Endothelial cell of hepatic sinusoid (primary cell): ENCODE measurements around the gene UNC13D.
"Not testable (repeated sequence)": the region's sequence is repeated elsewhere in the genome, so short reads cannot be mapped to it uniquely, and the experiment has no call there.

ENCODE experiments used
- in situ Hi-C: cut with HindIII; loops from 2 replicates; pipeline ENCODE4 v1.10.0; 2017; ENCODE audit warnings: low sequenced_read_pairs

Gene UNC13D

GRCh38 chr17:75875182-75875939 is 31.2 kb upstream of the UNC13D start:
- in situ Hi-C loops: no loop called here

DNA sequence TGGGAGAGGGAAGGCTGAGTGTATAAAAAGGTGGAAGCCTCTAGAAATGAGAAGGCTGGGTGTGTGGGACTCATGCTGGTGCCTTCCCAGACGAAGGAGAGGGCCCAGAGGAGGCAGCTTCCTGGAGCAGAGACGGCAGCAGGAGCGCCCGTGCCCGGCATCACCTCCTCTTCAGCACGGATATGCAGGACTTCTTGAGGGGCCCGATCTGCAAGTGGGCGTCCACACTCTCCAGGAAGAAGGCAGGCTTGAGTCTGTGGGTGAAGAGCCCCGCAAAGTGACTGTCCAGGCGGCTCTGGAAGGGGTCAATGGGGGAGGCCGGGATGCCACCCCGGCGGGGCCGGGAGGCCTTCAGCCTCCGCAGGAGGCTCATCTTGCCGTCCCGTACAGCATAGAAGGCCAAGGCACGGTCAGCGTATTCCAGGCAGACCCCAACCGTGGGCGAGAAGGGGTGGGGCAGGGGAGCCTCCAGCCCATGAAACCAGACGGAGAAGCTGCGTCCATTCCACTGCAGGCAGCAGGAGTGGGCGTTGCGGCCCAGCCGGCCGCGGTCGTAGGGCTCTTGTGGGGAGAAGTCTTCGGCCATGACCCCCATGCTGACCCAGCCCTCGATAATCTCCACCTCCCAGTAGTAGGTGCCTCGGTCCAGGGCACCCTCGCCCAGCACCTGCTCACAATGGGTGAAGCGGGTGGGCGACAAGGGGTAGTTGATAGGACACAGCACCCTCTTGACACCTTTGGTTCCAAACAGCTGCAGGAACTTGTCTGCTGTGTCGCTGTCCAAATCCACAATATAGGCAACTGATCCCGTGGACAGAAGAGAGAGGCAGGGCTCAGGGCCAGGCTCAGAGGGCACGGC is 30.3 kb upstream of the UNC13D start:
- in situ Hi-C loops: no loop called here

GRCh38 chr17:75873587-75874322 is 29.6 kb upstream of the UNC13D start:
- in situ Hi-C loops: no loop called here

DNA sequence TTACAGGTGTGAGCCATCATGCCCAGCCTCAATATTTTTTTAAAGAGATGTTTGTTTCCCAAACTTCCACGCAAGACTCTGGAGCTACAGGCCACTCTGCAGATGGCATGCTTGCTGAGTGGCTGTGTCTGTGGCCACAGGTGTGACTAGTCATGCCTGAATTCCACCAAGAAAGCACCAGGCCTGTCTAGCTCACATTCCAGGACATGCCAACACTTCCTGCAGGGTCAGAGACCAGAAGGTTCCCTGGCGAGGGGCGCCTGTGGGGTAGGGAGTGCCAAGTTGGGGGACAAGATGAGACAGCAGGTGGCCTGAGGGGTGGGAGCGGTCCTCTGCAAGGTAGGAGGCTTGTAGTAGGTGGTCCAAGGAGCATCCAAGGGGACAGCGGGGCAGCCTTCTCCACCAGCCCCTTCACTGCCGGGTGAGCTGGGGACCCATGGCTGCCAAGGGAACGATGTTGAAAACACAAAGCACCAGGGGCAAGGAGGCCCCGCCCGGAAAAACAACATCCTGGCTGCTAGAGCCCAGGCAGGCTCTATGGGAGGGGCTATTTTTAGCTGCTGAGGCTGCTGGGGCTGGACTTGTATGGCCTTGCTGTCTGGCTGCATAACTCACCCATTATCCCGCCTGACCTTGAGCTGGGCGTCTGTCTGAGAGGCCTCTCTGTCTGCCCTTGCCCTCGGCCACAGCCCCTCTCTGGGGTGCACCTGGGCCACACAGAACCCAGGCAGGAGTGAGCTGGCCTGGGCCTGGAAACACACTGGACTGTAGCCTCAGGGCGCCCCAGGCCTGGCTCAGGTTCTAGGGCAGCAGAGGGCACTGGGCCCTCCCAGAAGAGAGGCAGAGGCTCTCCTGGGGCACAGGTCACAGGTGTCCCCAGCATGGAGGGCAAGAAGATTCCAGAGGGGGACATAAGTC is 28.5 kb upstream of the UNC13D start:
- in situ Hi-C loops: no loop called here

- in situ Hi-C loops: not testable (repeated sequence)
Measured at GRCh38 chr17:75870228-75870627, 26.0 kb upstream of the UNC13D start.

DNA sequence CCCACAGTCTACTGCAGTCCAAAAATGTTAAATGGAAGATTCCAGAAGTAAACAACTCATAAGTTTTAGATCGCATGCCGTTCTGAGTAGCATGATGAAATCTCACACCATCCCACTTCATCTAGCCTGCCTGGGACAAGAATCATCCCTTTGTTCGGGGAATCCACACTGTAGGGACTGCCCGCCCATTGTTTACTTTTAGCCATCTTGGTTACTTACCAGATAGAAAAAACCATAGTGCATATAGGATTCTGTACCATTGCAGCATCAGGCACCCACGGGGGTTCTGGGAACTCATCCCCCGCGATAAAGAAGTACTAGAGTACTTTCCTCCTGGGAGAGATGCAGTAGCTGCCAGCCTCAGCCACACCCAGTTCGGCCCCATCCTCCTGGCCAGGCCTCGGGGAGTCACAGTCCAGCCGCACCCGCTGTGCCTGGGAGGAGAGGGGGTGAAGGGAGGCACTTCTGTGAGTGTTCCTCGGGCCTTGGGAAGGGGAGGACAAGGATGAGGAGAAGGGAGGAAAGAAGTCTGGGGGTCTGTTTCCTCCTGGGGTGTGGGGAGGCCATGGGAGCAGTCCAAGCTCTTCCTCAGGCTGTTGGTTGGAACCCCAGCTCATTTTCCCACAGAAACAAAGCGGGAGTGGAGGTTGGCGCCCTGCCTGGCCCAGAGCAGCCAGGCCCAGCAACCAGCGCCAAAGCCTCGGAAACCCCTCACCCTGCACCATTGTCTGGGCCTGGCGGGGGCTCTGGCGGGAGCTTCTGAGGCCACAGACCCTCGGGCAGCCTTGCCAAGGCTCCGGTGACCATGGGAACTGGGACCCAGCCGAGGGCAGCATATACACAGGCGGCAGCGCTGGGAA is 25.3 kb upstream of the UNC13D start:
- in situ Hi-C loops: no loop called here

GRCh38 chr17:75868730-75869281 is 24.6 kb upstream of the UNC13D start:
- in situ Hi-C loops: not testable (repeated sequence)

- in situ Hi-C loops: not testable (repeated sequence)
Measured at GRCh38 chr17:75865404-75866188, 21.4 kb upstream of the UNC13D start.

DNA sequence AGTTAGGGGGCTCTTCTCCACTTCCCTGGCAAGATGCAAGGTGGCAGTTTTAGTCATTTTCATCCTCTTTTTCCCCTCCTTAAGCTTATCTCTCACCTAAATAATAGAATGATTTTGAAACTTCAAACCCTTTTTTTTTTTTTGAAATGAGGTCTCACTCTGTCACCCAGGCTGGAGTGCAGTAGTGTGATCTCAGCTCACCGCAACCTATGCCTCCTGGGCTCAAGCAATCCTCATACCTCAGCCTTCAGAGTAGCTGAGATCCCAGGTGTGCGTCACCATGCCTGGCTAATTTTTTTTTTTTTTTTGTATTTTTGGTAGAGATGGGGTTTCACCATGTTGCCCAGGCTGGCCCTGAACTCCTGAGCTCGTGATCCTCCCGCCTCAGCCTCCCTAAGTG is 20.7 kb upstream of the UNC13D start:
- in situ Hi-C loops: loop anchor here (5.0 kb wide), 2 partner anchors 37 to 78 kb away; partner anchors contain the start of gene MRPL38

DNA sequence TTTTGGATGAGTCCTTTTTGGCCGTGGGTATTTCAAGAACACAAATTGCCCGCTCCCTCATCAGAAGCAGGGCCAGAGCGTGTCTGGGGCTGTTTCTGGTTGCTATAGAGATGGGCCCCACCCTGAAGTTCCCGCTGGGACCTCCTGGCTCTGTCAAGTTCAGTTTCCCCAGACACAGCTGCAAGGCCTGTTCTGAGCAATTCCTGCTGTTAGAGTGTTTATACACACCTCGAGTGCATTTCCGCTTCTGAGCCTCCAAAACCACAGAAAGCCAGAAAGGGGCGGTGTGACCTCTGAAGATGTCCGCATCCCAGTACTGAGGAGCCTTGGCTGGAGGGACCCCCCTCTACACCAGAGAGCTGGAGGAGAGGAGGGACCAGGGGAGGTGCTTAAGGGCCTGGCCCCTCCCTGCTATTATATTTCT is 20.3 kb upstream of the UNC13D start:
- in situ Hi-C loops: loop anchor here (5.0 kb wide), 2 partner anchors 38 to 77 kb away; partner anchors contain the start of gene MRPL38

GRCh38 chr17:75861927-75862317 is 17.7 kb upstream of the UNC13D start:
- in situ Hi-C loops: loop anchor here (5.0 kb wide), 2 partner anchors 40 to 75 kb away; partner anchors contain the start of gene MRPL38

DNA sequence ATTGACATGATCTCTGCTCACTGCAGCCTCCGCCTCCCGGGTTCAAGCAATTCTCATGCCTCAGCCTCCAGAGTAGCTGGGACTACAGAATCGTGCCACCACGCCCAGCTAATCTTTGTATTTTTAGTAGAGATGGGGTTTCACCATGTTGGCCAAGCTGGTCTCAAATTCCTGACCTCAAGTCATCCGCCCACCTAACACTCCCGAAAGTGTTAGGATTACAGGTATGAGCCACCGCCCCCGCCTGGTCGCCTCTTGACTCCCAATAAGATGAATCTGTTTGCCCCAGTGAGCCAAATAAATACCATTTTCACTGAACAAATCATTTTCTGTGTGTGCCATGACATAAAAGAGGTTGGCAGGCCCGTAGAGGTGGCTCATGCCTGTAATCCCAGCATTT is 15.2 kb upstream of the UNC13D start:
- in situ Hi-C loops: not testable (repeated sequence)

GRCh38 chr17:75856062-75856756 is 12.0 kb upstream of the UNC13D start:
- in situ Hi-C loops: no loop called here

DNA sequence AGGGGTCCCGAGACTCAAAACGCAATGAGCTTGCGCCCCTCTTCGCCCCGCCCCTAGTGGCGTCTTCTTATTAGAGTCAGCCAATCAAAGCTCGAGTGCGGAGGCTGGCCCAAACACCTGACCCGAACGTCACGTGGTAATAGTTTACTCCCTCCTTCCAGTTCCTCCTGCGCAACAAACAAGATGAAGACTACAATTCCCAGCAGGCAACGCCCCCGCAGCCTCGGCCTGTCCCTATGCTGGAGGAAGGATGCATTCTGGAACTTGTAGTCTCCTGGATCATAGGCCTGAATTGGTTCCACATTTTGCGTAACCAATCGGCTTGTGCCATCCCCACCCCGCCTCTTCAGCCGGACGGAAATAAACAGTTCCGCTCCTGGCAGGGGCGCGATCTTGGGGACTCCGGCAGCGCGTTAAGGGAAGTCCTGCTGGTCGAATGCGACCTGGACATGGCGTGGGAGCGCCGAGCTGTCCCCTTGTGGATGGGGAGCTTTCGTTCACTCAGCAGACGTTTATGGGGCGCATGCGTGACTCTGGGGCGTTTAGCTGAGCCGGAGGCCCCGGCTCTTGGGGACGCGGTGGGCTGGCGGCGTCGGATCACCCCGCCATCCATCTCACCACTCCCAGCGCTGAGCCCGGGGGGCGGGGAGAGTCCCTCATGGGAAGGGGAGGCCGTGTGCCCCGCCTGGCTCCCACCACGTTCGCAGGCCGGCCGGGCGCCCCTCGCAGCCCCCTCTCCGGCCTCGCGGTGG is 11.3 kb upstream of the UNC13D start, which contains the start of gene WBP2:
Gene WBP2 (minus strand): TSS at position 26 of the 752 bp plus-strand sequence. CDS start 38 bp downstream, outside the sequence.
- in situ Hi-C loops: no loop called here

DNA sequence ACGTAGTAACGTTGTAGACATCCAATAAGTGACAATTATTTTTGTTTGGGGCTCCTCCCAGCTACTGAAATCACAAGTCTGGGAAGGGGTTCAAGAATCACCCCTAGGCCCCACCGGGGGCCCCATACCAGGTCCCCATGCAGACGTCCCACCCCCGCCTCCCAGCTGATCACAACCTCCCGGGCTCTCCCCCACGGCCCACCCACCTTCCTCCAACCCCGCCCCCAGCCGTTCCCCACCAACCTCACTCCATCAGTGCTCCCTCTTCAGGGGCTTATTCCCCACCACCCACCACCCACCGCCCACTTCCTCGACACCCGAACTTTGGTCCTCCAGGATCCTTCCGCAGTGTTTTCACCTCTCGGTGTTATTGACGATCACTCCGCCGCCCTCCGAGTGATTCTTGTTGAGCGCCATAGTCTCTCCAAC is 10.7 kb upstream of the UNC13D start:
- in situ Hi-C loops: no loop called here

DNA sequence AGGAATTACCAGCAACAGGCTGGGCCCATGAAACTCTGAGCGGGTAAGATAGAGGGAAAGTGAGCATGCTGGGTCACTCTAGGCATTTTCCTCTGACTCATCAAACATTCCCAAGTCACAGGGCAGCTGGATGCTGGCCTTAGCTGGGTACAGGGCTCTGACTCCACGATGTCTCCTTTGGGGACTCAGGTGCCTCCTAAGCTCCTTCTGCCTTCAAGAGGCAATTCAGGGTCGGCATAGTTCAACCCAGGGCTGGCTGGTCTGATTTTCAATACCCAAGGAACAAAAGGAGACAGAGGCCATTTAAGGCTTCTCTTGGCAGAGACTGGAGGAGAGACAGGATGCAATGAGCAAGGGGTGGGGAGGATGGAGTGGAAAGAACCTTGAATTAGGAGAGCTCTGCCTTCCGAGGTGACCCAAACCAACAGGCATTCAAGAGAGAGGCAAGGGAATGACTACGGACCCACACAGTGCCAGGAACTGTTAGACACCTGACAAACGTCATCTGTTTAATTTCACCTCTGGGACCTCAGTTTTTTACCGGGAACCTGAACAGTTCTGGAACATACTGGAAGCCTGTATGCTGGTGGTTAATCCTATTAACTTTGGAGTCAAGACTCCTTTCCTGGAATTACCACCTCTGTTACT is 10.0 kb upstream of the UNC13D start:
- in situ Hi-C loops: no loop called here
